GM12878 (cell line): Measurements from ENCODE around the gene BRF1. TPM values are rescaled to one million over a fixed set of nuclear protein-coding genes. Genes with fewer than 3 reads are reported as not detected.

Source experiments
- ATAC-seq: fragments of 200-7000 bp; cut with Tn5 transposase; 3 replicates; pipeline ENCODE4 v1.9.1; 2020; ENCODE audit warnings: mild to moderate bottlenecking, moderate library complexity
- BruUV-seq: library from RNA; stranded (reverse); fragments of 400-500 nt; replicated peaks from 2 replicates; lab custom pipeline; 2021; lab: Mats Ljungman, UMichigan
- CTCF ChIA-PET: fragments of 300-600 bp; sonication (Branson Sonifier 250); formaldehyde crosslinking; extraction: SDS; loops from one replicate; lab custom pipeline; 2021; ENCODE audit warnings: inconsistent platforms; lab: Yijun Ruan, JAX
- POLR2A ChIA-PET: fragments of 350-600 bp; formaldehyde crosslinking; extraction: SDS; loops from one replicate; lab custom pipeline; 2021; ENCODE audit warnings: inconsistent platforms; lab: Charles Lee
- RAD21 ChIA-PET: fragments of 300-600 bp; sonication (Branson Sonifier 250); formaldehyde crosslinking; loops from one replicate; lab custom pipeline; 2023; ENCODE audit warnings: antibody characterized with exemption; ENCODE audit not compliant: unreplicated experiment; lab: Charles Lee
- SMC1A ChIA-PET: fragments of 300-600 bp; sonication (Branson Sonifier 250); formaldehyde crosslinking; loops from one replicate; lab custom pipeline; 2023; ENCODE audit not compliant: unreplicated experiment, uncharacterized antibody; lab: Charles Lee
- DNase-seq: peaks from one replicate; pipeline ENCODE4 v3.0.0-alpha.2; 2011; ENCODE audit warnings: low read depth, low spot score
- FAIRE-seq: peaks from 3 replicates; lab custom pipeline; 2011; peaks lifted over from hg19 to GRCh38; lab: Jason Lieb, UNC
- H2AFZ ChIP-seq: 2 replicates; pipeline ENCODE4 v1.6.0; 2011; ENCODE audit warnings: low read depth, low read length, control low read depth; ENCODE audit not compliant: control insufficient read depth
- H3K27ac ChIP-seq: 2 replicates; pipeline ENCODE4 v1.5.1; 2011; ENCODE audit warnings: control low read depth; ENCODE audit not compliant: control insufficient read depth, insufficient read depth
- H3K27me3 ChIP-seq, 2 experiments: replicated peaks in 1 of 2; 2 replicates each; pipeline versions ENCODE4 v1.6.0 to v1.6.1; 2011; ENCODE audit warnings: low read length in 1 of 2; ENCODE audit not compliant: control insufficient read depth in 2 of 2, insufficient read depth in 2 of 2
- H3K36me3 ChIP-seq, 2 experiments: 2 replicates each; pipeline ENCODE4 v1.5.1; 2011; ENCODE audit warnings: low read length in 1 of 2; ENCODE audit not compliant: control insufficient read depth in 2 of 2, insufficient read depth in 2 of 2
- H3K4me1 ChIP-seq: 2 replicates; pipeline ENCODE4 v1.6.1; 2011; ENCODE audit warnings: mild to moderate bottlenecking, low read length, moderate library complexity, mixed read lengths; ENCODE audit not compliant: control insufficient read depth, insufficient read depth
- H3K4me2 ChIP-seq: 2 replicates; pipeline ENCODE4 v1.6.0; 2011; ENCODE audit warnings: control low read depth; ENCODE audit not compliant: control insufficient read depth, insufficient read depth
- H3K4me3 ChIP-seq: fragments of 200-600 bp; sonication (generic); 2 replicates; pipeline ENCODE4 v1.5.1; 2016
- H3K79me2 ChIP-seq: 2 replicates; pipeline ENCODE4 v1.6.0; 2011; ENCODE audit warnings: low read length; ENCODE audit not compliant: control insufficient read depth, insufficient read depth
- H3K9ac ChIP-seq: 2 replicates; pipeline ENCODE4 v1.8.0; 2011; ENCODE audit warnings: low read length, control low read depth, mixed read lengths; ENCODE audit not compliant: control insufficient read depth, insufficient read depth
- H3K9me3 ChIP-seq: replicated peaks from 3 replicates; pipeline ENCODE4 v1.5.1; 2011; ENCODE audit warnings: mild to moderate bottlenecking, low read length; ENCODE audit not compliant: control insufficient read depth, insufficient read depth
- H4K20me1 ChIP-seq: 2 replicates; pipeline ENCODE4 v1.6.0; 2011; ENCODE audit not compliant: control insufficient read depth, insufficient read depth
- CTCF ChIP-seq, 3 experiments: IDR thresholded peaks in 2 of 3; conservative IDR thresholded peaks in 1 of 3; 2 replicates each; pipeline ENCODE4 v1.5.1; 2011; ENCODE audit warnings: low read depth in 3 of 3, low read length in 3 of 3, mild to moderate bottlenecking in 3 of 3, control low read depth in 2 of 3, moderate library complexity in 2 of 3, inconsistent platforms in 1 of 3, mixed read lengths in 1 of 3; ENCODE audit not compliant: control insufficient read depth in 2 of 3, insufficient read depth in 1 of 3; ENCODE audit errors: extremely low read depth in 1 of 3
- MEF2A ChIP-seq: IDR thresholded peaks from 2 replicates; pipeline ENCODE4 v1.6.1; 2011; ENCODE audit warnings: low read depth, mild to moderate bottlenecking, low read length, moderate library complexity; ENCODE audit not compliant: insufficient read depth
- PAX5 ChIP-seq: IDR thresholded peaks from 2 replicates; pipeline ENCODE4 v1.6.1; 2011; ENCODE audit warnings: low read depth, low read length, borderline replicate concordance
- POLR2AphosphoS5 ChIP-seq: IDR thresholded peaks from 2 replicates; pipeline ENCODE4 v1.6.1; 2011; ENCODE audit warnings: mild to moderate bottlenecking, low read length, inconsistent platforms
- SMARCA5 ChIP-seq: fragments of 450-650 bp; IDR thresholded peaks from 2 replicates; pipeline ENCODE4 v1.6.1; 2017; ENCODE audit warnings: mild to moderate bottlenecking
- TCF7 ChIP-seq: IDR thresholded peaks from 2 replicates; pipeline ENCODE4 v1.6.1; 2014; ENCODE audit warnings: antibody characterized with exemption, borderline replicate concordance
- YY1 ChIP-seq: IDR thresholded peaks from 2 replicates; pipeline ENCODE4 v1.6.1; 2011; ENCODE audit warnings: low read depth, mild to moderate bottlenecking, low read length
- ZBED1 ChIP-seq: IDR thresholded peaks from 2 replicates; pipeline ENCODE4 v1.6.1; 2016; ENCODE audit warnings: borderline replicate concordance
- ZBTB11 ChIP-seq: fragments of 450-650 bp; formaldehyde crosslinking; IDR thresholded peaks from 2 replicates; pipeline ENCODE4 v1.5.0; 2022; ENCODE audit warnings: mild to moderate bottlenecking, missing genetic modification characterization
- WGBS: methylation state at CpG from one replicate; pipeline ENCODE4 v1.1.6; 2016; ENCODE audit warnings: low lambda C conversion rate; ENCODE audit not compliant: insufficient replicate concordance, insufficient coverage; ENCODE audit errors: missing lambda C conversion rate; 5-methylcytosine and 5-hydroxymethylcytosine counted together
- in situ Hi-C: fragments of 300-500 bp; cut with MboI; formaldehyde crosslinking; loops from 9 replicates; pipeline ENCODE4 v1.14.3; 2018; ENCODE audit warnings: mixed read lengths
- intact Hi-C: fragments of 100-400 bp; cut with micrococcal nuclease; formaldehyde crosslinking; loops from one replicate; pipeline ENCODE4 v1.14.2; 2022; ENCODE audit not compliant: unreplicated experiment
- polyA plus RNA-seq, 11 experiments: library from polyadenylated mRNA; depleted of rRNA in 4 of 11; unstranded in 6 of 11; stranded (reverse) in 5 of 11; fragments of >200 nt; fragmentation: Nextera tagmentation in 4 of 11; fragmentation: Illumina TruSeq in 1 of 11; extraction: Ambion mirVana in 4 of 11; extraction: Trizol in 1 of 11; gene quantifications; 1 replicate in 1 of 11; 2 replicates in 10 of 11; pipeline versions ENCODE4 v1.2.1 to v1.2.3, GENCODE V29; 2011 to 2016; ENCODE audit warnings: inconsistent platforms in 2 of 11, missing spikeins in 2 of 11, low read depth in 1 of 11
- total RNA-seq, 4 experiments: library from RNA; depleted of rRNA in 3 of 4; stranded (reverse); fragments of >200 nt in 3 of 4; fragmentation: Illumina TruSeq in 1 of 4; extraction: Trizol in 1 of 4; gene quantifications; 2 replicates each; pipeline versions ENCODE4 v1.2.1 to v1.2.3, GENCODE V29; 2013 to 2021
- TF ChIP-seq, protein P1 (sequence below): fragments of 450-650 bp; IDR thresholded peaks from 2 replicates; pipeline ENCODE4 v1.6.1; 2017; ENCODE audit warnings: mild to moderate bottlenecking

BRF1 gene
- total and polyA plus RNA-seq, 10 of the 15 experiments (the other 5 are each of a cell fraction or from before 2014, with no cell fraction given), result 0.21 to 33.5 (median 10.7) TPM

DNA sequence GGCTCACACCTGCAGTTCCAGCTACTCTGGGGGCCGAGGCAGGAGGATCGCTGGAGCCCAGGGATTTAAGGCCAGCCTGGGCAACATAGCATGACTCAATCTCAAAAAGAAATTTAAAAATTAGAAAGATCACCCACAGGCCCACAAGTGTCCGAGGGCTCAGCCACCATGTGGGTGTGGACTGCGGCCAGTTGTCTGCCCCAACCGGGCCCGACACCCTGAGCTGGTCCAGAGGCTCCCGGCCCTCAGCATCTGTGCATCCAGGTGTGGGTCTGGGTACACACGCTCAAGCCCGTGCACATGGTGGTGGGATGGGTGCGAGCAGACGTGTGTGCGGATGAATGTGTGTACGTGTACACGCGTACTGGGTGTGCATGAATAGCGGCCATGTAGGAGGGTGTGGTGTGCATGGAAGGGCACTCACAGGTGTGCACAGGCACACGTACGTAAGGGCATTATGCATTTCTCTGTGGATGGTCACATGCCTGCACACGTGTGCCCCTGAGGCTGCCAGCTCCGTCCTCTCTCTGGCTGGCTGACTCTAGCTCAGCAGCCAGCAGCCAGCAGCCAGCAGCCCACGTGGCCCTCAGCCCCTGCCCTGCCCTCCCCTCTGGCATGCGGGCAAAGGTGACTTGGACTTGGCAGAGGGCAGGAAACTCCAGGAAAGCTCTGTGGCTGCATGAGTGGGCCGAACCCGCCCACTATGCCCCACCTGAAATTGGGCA is 96.4 kb downstream of the BRF1 start (continued):
- no peak for TF ChIP-seq YY1

DNA sequence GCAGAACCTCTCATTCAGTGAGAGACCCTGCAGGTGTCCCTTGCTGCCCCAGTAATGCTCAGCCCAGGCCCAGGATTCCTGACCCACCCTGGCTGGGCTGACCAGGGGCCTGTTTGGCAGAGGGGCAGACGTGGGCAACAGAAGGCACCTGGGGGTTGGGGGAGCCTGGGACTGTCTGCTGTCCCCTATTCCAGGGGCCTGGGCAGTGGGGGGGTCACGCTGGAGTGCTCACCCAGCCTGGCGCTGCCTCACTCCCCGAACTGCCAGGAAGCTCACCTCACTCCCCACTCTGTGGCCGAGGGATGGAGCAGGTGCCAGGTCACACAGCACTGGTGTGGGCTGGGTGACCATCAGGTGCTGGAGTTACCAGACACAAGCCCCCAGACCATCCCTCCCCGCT is 97.1 kb downstream of the BRF1 start:
- ATAC-seq (no peak), FAIRE-seq (no peak), DNase-seq (no peak)
- H3K9ac ChIP-seq, result no peak overlapping the region
- ChIA-PET CTCF (interaction anchor here (0.6 to 2.4 kb wide), 3 partner anchors 16 to 148 kb away, joined by 3 to 12 read pairs (median 3); no protein-coding TSS in a partner anchor), SMC1A (no interaction called here), POLR2A (no interaction called here), RAD21 (no interaction called here)
- peaks cover 7% of the 10 kb centered on the region for H3K4me1 ChIP-seq
- H3K27me3 ChIP-seq, result no peaks in the 10 kb centered on the region; a peak in 1 of 4 replicates
- H3K4me2 ChIP-seq, result no peak overlapping the region
- intact Hi-C loops (loop anchor here (1.0 to 5.0 kb wide), 4 partner anchors 79 to 324 kb away; partner anchors contain the start of gene TMEM121), in situ Hi-C loops (loop anchor here (5.0 kb wide), 1 partner anchor 149 kb away; no protein-coding TSS in a partner anchor)
- no peak overlapping the region for H2AFZ ChIP-seq
- BruUV-seq, result no TSS peak
- no peaks in the 10 kb centered on the region for H3K79me2 ChIP-seq
- WGBS, result 53% methylated on average over 5 of the region's 6 CpGs
- H3K9me3 ChIP-seq, result no peaks in the 10 kb centered on the region
- H4K20me1 ChIP-seq, result no peaks in the 10 kb centered on the region
- H3K27ac ChIP-seq, result no peak overlapping the region
- no peak overlapping the region for H3K4me3 ChIP-seq
- H3K36me3 ChIP-seq, result no peaks in the 10 kb centered on the region
- TF ChIP-seq ZBED1 (no peak), CTCF (IDR thresholded peaks at IDR 0.05 in 2 of 3, conservative IDR thresholded peaks at IDR 0.05 in 1 of 3; ENCODE audit: control insufficient read depth in 2 of 3, extremely low read depth in 1 of 3, insufficient read depth in 1 of 3, low read depth in 3 of 3, low read length in 3 of 3) (no peak), SMARCA5 (no peak), TCF7 (no peak), ZBTB11 (no peak), MEF2A (no peak), POLR2AphosphoS5 (no peak), PAX5 (no peak)
- TF ChIP-seq, protein P1, sequence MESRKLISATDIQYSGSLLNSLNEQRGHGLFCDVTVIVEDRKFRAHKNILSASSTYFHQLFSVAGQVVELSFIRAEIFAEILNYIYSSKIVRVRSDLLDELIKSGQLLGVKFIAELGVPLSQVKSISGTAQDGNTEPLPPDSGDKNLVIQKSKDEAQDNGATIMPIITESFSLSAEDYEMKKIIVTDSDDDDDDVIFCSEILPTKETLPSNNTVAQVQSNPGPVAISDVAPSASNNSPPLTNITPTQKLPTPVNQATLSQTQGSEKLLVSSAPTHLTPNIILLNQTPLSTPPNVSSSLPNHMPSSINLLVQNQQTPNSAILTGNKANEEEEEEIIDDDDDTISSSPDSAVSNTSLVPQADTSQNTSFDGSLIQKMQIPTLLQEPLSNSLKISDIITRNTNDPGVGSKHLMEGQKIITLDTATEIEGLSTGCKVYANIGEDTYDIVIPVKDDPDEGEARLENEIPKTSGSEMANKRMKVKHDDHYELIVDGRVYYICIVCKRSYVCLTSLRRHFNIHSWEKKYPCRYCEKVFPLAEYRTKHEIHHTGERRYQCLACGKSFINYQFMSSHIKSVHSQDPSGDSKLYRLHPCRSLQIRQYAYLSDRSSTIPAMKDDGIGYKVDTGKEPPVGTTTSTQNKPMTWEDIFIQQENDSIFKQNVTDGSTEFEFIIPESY, result no peak
